Common myeloid progenitor, CD34-positive (primary cell): ENCODE data around the gene LRRC28.

Experiments used
- CTCF ChIA-PET: fragments of 350-600 bp; sonication (Branson Sonifier 250); formaldehyde crosslinking; loops from one replicate; lab custom pipeline; 2021; ENCODE audit warnings: antibody characterized with exemption; lab: Charles Lee
- POLR2A ChIA-PET: fragments of 350-600 bp; sonication (Branson Sonifier 250); formaldehyde crosslinking; loops from one replicate; lab custom pipeline; 2021; ENCODE audit warnings: antibody characterized with exemption; lab: Charles Lee
- DNase-seq, 3 donors: peaks; one replicate each; pipeline versions ENCODE4 v3.0.0 to v3.0.0-alpha.2; 2013
- H3K27ac ChIP-seq, 2 experiments: 1 replicate in 1 of 2; 2 replicates in 1 of 2; pipeline ENCODE4 v1.7.0; 2013; ENCODE audit warnings: inconsistent platforms in 2 of 2, low read length in 2 of 2, mild to moderate bottlenecking in 2 of 2, low read depth in 1 of 2, moderate library complexity in 1 of 2; ENCODE audit not compliant: severe bottlenecking in 2 of 2, insufficient read depth in 1 of 2, poor library complexity in 1 of 2
- H3K27me3 ChIP-seq, 5 experiments: replicated peaks in 2 of 5; 1 replicate in 3 of 5; 2 replicates in 2 of 5; pipeline versions ENCODE4 v1.6.1 to v1.7.0; 2013; ENCODE audit warnings: low read length in 4 of 5, mild to moderate bottlenecking in 2 of 5, moderate library complexity in 2 of 5, inconsistent platforms in 1 of 5; ENCODE audit not compliant: insufficient read depth in 5 of 5, control insufficient read depth in 4 of 5
- H3K36me3 ChIP-seq, 4 experiments: 1 replicate in 2 of 4; 2 replicates in 2 of 4; pipeline versions ENCODE4 v1.6.1 to v1.7.0; 2013; ENCODE audit warnings: low read length in 3 of 4, control low read depth in 1 of 4, mild to moderate bottlenecking in 1 of 4; ENCODE audit not compliant: control insufficient read depth in 4 of 4, insufficient read depth in 4 of 4
- H3K4me1 ChIP-seq, 4 experiments: 1 replicate in 3 of 4; 2 replicates in 1 of 4; pipeline versions ENCODE4 v1.6.1 to v1.7.1; 2013; ENCODE audit warnings: low read length in 3 of 4, mild to moderate bottlenecking in 3 of 4, control low read depth in 1 of 4, inconsistent platforms in 1 of 4, moderate library complexity in 1 of 4; ENCODE audit not compliant: control insufficient read depth in 4 of 4, insufficient read depth in 4 of 4; ENCODE audit errors: control extremely low read depth in 1 of 4
- H3K4me3 ChIP-seq, 7 experiments: 1 replicate in 4 of 7; 2 replicates in 3 of 7; pipeline versions ENCODE4 v1.5.1 to v1.7.0; 2013; ENCODE audit warnings: mild to moderate bottlenecking in 7 of 7, low read length in 6 of 7, moderate library complexity in 6 of 7, inconsistent platforms in 2 of 7, low read depth in 2 of 7, control low read depth in 1 of 7; ENCODE audit not compliant: insufficient read depth in 4 of 7, control insufficient read depth in 1 of 7; ENCODE audit errors: extremely low read depth in 1 of 7
- H3K9me3 ChIP-seq, 5 experiments: 1 replicate in 4 of 5; 2 replicates in 1 of 5; pipeline versions ENCODE4 v1.6.1 to v1.7.1; 2013; ENCODE audit warnings: low read length in 4 of 5, mild to moderate bottlenecking in 2 of 5, inconsistent platforms in 1 of 5, low read depth in 1 of 5, moderate library complexity in 1 of 5; ENCODE audit not compliant: control insufficient read depth in 4 of 5, insufficient read depth in 2 of 5; ENCODE audit errors: control extremely low read depth in 1 of 5
- WGBS: methylation state at CpG from one replicate; pipeline ENCODE4 v1.1.5; 2013; ENCODE audit not compliant: insufficient coverage; 5-methylcytosine and 5-hydroxymethylcytosine counted together

The LRRC28 gene

DNA sequence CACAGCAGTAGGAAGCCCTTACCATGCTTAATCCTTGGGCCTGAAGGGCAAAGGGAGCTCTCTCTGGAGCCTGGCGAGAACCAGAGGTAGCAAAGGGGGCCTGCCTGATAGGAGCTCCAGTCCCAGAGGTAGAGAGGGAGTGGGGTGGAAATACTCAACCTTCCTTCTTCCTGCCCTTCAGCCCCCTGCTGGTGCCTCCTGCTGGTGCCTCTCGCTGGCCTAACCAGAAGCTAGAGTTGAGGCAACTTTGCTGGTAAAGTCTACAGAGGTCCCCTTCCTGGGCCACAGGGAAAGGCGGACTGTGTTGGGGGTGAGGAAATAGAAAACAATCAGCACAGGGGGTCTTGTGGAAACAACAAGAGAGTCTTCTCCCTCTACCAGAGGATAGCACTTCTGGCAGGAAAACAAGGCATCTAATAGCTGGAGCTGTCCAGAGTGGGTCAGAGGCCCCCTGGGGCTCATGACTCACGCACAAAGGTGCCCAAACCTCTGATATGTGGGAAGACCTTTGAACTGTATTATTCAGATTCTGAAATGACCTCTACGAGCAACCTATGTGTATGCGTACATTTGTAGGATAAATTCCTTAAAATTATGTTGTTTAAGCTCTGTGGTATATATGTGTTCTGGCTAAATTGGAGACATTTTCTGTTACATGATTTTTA is 133.9 kb downstream of the LRRC28 start:
- POLR2A ChIA-PET: no interaction called here
- no peak for DNase-seq
- peaks cover 0 to 6% (median 2%) of the 10 kb centered on the region in 4 experiments for H3K36me3 ChIP-seq
- no peak overlapping the region for H3K4me3 ChIP-seq
- CTCF ChIA-PET: interaction anchor here (1.1 to 1.4 kb wide), 4 partner anchors 11 to 319 kb away, joined by 3 to 5 read pairs (median 4); no protein-coding TSS in a partner anchor
- H3K27me3 ChIP-seq: no peaks in the 10 kb centered on the region
- no peak overlapping the region for H3K27ac ChIP-seq
- WGBS: 100% methylated on average over 4 of the region's 6 CpGs
- H3K9me3 ChIP-seq: peaks cover 0 to 2% (median 0%) of the 10 kb centered on the region in 5 experiments
- H3K4me1 ChIP-seq: peaks cover 0 to 10% (median 1%) of the 10 kb centered on the region in 4 experiments

DNA sequence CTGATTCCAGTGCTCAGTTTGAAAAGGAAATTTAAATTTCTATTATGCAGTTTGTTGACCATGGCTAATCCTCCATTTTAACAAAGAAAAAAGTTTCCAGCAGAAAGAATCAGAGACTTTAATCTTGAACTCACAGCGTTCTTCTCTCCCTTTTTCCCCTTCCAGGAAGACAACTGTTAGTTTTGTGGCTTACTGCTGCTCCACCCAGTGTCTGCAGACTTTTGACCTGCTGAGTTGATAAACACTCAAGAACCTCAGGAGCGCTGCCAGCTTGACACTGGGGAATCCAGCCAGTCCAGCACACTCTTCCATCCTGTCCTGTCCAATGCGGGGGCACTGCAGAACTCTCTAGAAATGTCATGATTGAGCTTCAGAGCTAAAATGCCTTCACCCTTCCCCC is 134.6 kb downstream of the LRRC28 start:
- CTCF ChIA-PET: interaction anchor here (1.3 kb wide), 1 partner anchor 319 kb away, joined by 5 read pairs; no protein-coding TSS in a partner anchor
- POLR2A ChIA-PET: no interaction called here
- peaks cover 0 to 6% (median 2%) of the 10 kb centered on the region in 4 experiments for H3K36me3 ChIP-seq

DNA sequence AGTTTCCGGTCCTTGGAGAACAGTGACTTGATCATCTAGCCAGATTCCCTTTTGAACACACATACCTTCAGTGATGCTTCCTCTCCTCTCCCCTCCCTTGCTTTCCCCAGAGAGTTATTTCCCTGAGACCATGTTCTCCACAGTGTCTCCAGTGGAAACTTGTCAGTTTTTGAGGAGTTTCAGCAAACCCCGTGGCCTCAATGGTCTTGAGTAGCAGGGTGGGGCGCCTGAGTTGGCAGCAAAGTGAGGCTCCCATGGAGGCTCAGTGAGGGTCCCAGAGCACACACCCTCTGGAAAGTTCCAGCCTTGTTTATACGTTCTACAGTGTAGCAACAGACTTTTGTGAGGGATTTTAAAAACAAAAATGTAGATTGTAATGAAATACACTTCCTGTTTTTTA is 135.1 kb downstream of the LRRC28 start:
- DNase-seq: no peak
- 100% methylated on average over 1 of the region's 4 CpGs for WGBS
- ChIA-PET POLR2A (no interaction called here), CTCF (interaction anchor here (0.9 kb wide), 1 partner anchor 11 kb away, joined by 3 read pairs; no protein-coding TSS in a partner anchor)
- H3K4me1 ChIP-seq: peaks cover 0 to 13% (median 1%) of the 10 kb centered on the region in 4 experiments
- peaks cover 0 to 6% (median 2%) of the 10 kb centered on the region in 4 experiments for H3K36me3 ChIP-seq
- no peaks in the 10 kb centered on the region for H3K27me3 ChIP-seq
- H3K9me3 ChIP-seq: peaks cover 0 to 2% (median 0%) of the 10 kb centered on the region in 5 experiments
- no peak overlapping the region for H3K27ac ChIP-seq
- H3K4me3 ChIP-seq: no peak overlapping the region

More for the DNA sequence above, 134.6 kb downstream of the LRRC28 start:
- peaks cover 0 to 2% (median 0%) of the 10 kb centered on the region in 5 experiments for H3K9me3 ChIP-seq
- no peak overlapping the region for H3K4me3 ChIP-seq
- H3K27ac ChIP-seq: no peak overlapping the region
- H3K4me1 ChIP-seq: peaks cover 0 to 10% (median 1%) of the 10 kb centered on the region in 4 experiments
- no peaks in the 10 kb centered on the region for H3K27me3 ChIP-seq
- 64% methylated on average over 2 of the region's 3 CpGs for WGBS
- no peak for DNase-seq

DNA sequence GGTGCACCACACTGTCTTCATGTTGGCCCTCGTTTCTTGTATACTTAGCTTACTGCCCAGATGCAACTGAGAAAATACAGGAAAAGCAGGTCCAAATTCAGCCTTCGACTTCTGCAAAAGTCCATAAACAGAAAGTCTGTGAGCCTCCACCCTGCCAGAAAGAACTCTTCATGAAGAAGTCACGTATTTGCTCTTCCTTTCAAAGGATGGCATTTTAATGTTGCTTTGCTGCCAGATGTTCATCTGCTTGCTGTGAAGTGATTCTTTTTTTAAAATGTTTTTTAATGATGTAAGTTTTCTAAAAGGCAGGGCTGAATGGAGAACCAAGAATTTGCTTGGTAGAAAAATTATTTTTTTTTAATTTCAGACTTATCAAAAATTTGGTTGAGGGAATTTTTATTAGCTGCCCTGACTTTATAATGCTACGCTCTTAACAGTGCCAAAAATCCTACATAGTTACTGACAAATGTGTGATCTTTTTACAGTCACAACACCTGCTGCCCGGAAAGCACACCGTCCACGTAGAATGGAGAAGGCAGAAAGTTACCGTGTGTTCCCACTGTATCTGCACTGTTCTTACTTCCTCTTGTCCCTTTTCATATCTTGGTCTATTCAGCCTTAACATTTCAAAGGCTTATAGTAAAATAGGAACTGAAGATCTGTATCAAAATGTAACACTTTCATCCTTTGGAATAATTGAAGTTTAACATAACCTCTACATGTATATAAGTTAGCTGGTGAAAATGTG is 136.3 kb downstream of the LRRC28 start:
- no peak for DNase-seq
- H3K4me1 ChIP-seq: peaks cover 0 to 13% (median 1%) of the 10 kb centered on the region in 4 experiments
- H3K27ac ChIP-seq: no peak overlapping the region
- CTCF ChIA-PET: no interaction called here
- POLR2A ChIA-PET: no interaction called here
- no peak overlapping the region for H3K4me3 ChIP-seq
- H3K9me3 ChIP-seq: peaks cover 0 to 10% (median 3%) of the 10 kb centered on the region in 5 experiments
- peaks cover 0 to 6% (median 2%) of the 10 kb centered on the region in 4 experiments for H3K36me3 ChIP-seq
- 100% methylated on average over 5 of the region's 8 CpGs for WGBS
- H3K27me3 ChIP-seq: no peaks in the 10 kb centered on the region

DNA sequence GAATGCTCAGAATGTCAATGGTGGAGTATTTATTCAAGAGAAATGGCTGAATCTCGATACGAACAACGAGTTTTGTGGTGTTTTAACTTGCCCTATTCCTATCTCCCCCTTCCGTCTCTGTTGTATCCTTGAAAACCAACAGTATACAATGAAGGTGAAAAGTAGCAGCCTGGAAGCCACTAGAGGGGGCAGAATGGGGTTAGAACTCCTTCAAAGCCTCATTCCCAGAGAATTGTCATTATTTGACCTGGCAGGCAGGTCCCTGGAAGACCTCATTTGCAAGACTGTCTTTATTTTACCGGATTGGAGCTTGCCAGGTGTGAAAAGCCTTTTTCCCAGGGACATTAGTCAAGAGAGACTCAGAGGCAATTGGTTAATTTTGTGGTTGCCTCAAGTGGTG is 139.4 kb downstream of the LRRC28 start:
- no peaks in the 10 kb centered on the region for H3K27me3 ChIP-seq
- WGBS: 100% methylated on average over 1 of the region's 5 CpGs
- peaks cover 0 to 22% (median 3%) of the 10 kb centered on the region in 5 experiments for H3K9me3 ChIP-seq
- ChIA-PET POLR2A (no interaction called here), CTCF (interaction anchor here (1.1 to 1.2 kb wide), 2 partner anchors 47 to 312 kb away, joined by 3 to 4 read pairs; no protein-coding TSS in a partner anchor)
- peaks cover 0 to 13% (median 1%) of the 10 kb centered on the region in 4 experiments for H3K4me1 ChIP-seq
- DNase-seq: no peak
- no peak overlapping the region for H3K4me3 ChIP-seq
- H3K27ac ChIP-seq: no peak overlapping the region
- no peaks in the 10 kb centered on the region for H3K36me3 ChIP-seq

DNA sequence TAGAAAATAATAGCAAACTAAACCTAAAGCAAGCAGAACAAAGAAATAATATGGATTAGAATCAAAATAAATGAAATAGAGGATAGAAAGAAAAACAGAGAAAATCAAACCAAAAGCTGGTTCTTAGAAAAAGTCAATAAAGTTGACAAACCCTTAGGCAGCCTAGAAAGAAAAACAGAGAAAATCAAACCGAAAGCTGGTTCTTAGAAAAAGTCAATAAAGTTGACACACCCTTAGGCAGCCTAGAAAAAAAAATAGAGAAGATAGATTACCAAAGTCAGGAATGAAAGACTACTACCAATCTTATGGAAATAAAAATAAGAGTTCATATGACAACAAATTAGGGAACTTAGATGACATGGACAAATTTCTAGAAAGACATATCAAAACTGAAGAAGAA is 142.4 kb downstream of the LRRC28 start:
- Histone ChIP-seq H3K27me3 (no peaks in the 10 kb centered on the region), H3K4me1 (peaks cover 0 to 3% (median 0%) of the 10 kb centered on the region in 4 experiments), H3K36me3 (no peaks in the 10 kb centered on the region), H3K9me3 (peaks cover 0 to 22% (median 3%) of the 10 kb centered on the region in 5 experiments), H3K4me3 (no peak overlapping the region), H3K27ac (no peak overlapping the region)
- ChIA-PET CTCF (interaction anchor here (1.5 kb wide), 1 partner anchor 42 kb away, joined by 3 read pairs; no protein-coding TSS in a partner anchor), POLR2A (no interaction called here)
- WGBS: no CpG with 5 or more reads among the region's 1 CpG
- DNase-seq: no peak
